HL-60 (cell line): Measurements from ENCODE around the gene NHERF1.
A peak's percentile ranks its signal among the peaks of the same experiment; 100 is the strongest.

Experiments used
- DNase-seq, 2 experiments: peaks; one replicate each; pipeline ENCODE4 v3.0.0-alpha.2; 2010 to 2020; ENCODE audit warnings: low read depth in 1 of 2, low spot score in 1 of 2
- H3K27ac ChIP-seq: fragments of 250-450 bp; sonication (Bioruptor Pico); replicated peaks from 2 replicates; pipeline ENCODE4 v1.5.1; 2020; ENCODE audit warnings: mild to moderate bottlenecking, moderate library complexity
- H3K27me3 ChIP-seq: fragments of 250-450 bp; sonication (Bioruptor Pico); 2 replicates; pipeline ENCODE4 v1.5.1; 2021; ENCODE audit warnings: mild to moderate bottlenecking, moderate library complexity; ENCODE audit not compliant: insufficient read depth, poor library complexity, severe bottlenecking
- H3K4me3 ChIP-seq: replicated peaks from 2 replicates; pipeline ENCODE4 v1.5.1; 2011; ENCODE audit warnings: mild to moderate bottlenecking, control low read depth, low read length; ENCODE audit not compliant: insufficient read depth
- GABPA ChIP-seq: IDR thresholded peaks from 2 replicates; pipeline ENCODE4 v1.6.1; 2012; ENCODE audit warnings: low read depth
- POLR2AphosphoS5 ChIP-seq: IDR thresholded peaks from 2 replicates; pipeline ENCODE4 v1.6.1; 2012; ENCODE audit warnings: low read depth
- SPI1 ChIP-seq: IDR thresholded peaks from 2 replicates; pipeline ENCODE4 v1.6.1; 2012; ENCODE audit warnings: low read depth, mild to moderate bottlenecking, borderline replicate concordance
- TF ChIP-seq, protein P1 (sequence below): IDR thresholded peaks from one replicate; pipeline ENCODE4 v1.5.1; 2011; ENCODE audit warnings: low read length, control low read depth, inconsistent platforms; ENCODE audit not compliant: insufficient read depth
- TF ChIP-seq, protein P2 (sequence below): IDR thresholded peaks from 2 replicates; pipeline ENCODE4 v1.6.1; 2012; ENCODE audit warnings: low read depth; ENCODE audit not compliant: insufficient replicate concordance

Gene NHERF1

DNA sequence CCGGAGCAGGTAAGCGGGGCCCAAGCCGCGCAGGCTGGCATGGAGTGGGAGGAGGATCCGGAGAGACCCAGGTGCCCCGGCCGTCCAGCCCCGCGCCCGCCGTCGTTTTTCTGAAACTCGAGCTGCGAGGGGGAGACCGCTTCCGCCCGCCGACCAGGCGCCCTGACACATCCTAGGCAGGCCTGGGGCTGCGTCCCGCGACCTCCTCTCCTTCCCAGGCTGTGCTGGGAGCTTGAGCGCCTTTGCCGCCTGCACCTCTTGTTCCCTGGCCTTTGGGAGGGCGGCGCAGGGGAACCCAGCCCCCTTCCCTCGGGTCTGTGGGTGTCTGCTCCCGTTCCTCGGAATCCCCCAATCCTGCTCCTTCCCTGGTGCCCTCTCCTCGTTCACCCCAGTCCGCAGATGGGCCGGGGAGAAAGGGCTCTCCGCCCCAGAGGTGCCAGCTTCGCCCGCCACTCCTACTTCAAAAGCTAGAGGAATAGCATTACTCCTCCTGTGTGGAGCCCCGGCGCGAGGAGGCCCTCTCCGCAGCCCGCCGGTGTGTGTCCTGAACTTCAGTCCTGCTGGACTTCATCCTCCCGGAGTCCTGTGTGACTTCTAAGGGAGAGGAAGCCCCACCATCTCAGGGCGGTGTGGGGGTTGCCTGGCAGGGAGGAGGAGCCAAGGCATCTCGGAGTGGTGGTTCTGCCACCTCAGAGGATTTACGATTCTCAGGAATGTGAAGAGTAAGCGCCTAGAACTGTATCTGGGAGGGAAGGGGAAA lies 1.0 kb downstream of the NHERF1 start:
- Histone ChIP-seq H3K27ac (peak overlapping the region; percentile 83), H3K4me3 (peak overlapping the region; percentile 93), H3K27me3 (no peaks in the 10 kb centered on the region)
- TF ChIP-seq, protein P1, sequence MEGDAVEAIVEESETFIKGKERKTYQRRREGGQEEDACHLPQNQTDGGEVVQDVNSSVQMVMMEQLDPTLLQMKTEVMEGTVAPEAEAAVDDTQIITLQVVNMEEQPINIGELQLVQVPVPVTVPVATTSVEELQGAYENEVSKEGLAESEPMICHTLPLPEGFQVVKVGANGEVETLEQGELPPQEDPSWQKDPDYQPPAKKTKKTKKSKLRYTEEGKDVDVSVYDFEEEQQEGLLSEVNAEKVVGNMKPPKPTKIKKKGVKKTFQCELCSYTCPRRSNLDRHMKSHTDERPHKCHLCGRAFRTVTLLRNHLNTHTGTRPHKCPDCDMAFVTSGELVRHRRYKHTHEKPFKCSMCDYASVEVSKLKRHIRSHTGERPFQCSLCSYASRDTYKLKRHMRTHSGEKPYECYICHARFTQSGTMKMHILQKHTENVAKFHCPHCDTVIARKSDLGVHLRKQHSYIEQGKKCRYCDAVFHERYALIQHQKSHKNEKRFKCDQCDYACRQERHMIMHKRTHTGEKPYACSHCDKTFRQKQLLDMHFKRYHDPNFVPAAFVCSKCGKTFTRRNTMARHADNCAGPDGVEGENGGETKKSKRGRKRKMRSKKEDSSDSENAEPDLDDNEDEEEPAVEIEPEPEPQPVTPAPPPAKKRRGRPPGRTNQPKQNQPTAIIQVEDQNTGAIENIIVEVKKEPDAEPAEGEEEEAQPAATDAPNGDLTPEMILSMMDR = no peak
- TF ChIP-seq, protein P2, sequence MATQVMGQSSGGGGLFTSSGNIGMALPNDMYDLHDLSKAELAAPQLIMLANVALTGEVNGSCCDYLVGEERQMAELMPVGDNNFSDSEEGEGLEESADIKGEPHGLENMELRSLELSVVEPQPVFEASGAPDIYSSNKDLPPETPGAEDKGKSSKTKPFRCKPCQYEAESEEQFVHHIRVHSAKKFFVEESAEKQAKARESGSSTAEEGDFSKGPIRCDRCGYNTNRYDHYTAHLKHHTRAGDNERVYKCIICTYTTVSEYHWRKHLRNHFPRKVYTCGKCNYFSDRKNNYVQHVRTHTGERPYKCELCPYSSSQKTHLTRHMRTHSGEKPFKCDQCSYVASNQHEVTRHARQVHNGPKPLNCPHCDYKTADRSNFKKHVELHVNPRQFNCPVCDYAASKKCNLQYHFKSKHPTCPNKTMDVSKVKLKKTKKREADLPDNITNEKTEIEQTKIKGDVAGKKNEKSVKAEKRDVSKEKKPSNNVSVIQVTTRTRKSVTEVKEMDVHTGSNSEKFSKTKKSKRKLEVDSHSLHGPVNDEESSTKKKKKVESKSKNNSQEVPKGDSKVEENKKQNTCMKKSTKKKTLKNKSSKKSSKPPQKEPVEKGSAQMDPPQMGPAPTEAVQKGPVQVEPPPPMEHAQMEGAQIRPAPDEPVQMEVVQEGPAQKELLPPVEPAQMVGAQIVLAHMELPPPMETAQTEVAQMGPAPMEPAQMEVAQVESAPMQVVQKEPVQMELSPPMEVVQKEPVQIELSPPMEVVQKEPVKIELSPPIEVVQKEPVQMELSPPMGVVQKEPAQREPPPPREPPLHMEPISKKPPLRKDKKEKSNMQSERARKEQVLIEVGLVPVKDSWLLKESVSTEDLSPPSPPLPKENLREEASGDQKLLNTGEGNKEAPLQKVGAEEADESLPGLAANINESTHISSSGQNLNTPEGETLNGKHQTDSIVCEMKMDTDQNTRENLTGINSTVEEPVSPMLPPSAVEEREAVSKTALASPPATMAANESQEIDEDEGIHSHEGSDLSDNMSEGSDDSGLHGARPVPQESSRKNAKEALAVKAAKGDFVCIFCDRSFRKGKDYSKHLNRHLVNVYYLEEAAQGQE = no peak
- TF ChIP-seq SPI1 = no peak
- TF ChIP-seq GABPA = no peak
- no peak for TF ChIP-seq POLR2AphosphoS5
- DNase-seq = no peak

DNA sequence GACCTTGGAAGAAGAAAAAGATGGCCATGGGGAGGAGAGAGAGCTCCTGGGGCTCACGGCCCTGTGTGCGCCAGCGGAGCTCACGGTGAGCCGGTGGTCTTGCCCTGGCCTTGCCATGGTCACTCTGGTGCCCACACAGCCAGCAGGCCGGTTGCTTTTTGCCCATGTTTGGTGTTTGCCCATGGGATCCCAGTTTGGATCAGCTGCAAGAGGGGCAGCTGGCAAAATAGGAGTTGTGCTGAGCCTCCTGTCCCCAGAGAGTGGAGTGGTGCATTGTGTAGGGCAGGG lies 1.6 kb downstream of the NHERF1 start:
- H3K27me3 ChIP-seq = no peaks in the 10 kb centered on the region
- H3K4me3 ChIP-seq = peak overlapping the region; percentile 93
- TF ChIP-seq, protein P1 = no peak
- TF ChIP-seq GABPA (no peak), POLR2AphosphoS5 (no peak), SPI1 (no peak)
- TF ChIP-seq, protein P2 = no peak
- H3K27ac ChIP-seq = peak overlapping the region; percentile 83
- DNase-seq = no peak

DNA sequence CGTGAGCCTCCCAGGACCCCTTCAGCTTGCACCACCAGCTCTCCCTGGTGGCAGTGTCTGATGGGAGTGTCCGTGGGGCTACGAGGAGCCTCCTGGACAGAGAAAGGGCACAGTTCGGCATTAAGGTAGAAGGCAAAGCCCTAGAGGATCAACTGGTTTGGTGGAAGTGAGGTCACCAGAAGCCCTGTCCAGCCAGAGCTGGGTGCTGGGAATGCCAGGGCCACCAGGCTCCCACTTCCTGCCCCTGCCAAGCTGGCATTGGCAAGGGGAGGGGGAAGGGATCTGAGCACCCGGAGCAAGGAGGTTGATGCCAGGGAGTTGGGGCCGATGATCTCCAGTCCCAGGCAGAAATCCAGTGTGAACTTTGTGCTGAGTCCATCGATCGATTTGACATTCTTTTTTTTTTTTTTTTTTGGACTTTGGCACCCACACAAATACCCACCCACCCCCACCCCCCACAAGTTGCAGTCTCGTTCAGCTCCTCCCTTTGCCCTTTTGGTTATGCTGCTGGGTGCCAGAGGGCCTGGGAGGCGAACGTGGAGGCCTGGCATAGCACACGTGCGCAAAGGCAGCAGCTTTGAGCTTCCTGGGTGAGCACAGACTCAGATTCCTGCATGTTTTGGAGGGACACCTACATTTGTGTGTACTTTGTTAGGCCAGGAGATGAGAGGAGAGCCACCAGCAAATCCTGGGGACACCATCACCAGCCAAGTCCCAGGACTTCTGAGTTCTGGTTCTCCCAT lies 2.1 kb downstream of the NHERF1 start:
- peak overlapping the region; percentile 83 for H3K27ac ChIP-seq
- H3K27me3 ChIP-seq = no peaks in the 10 kb centered on the region
- no peak for DNase-seq
- TF ChIP-seq POLR2AphosphoS5 (no peak), SPI1 (no peak), GABPA (no peak)
- TF ChIP-seq, protein P1 = no peak
- TF ChIP-seq, protein P2 = no peak
- H3K4me3 ChIP-seq = peak overlapping the region; percentile 93
